NCI-H1436 (cell line): Measurements from ENCODE around the gene TUBA4B.
"Not testable (repeated sequence)": the region's sequence is repeated elsewhere in the genome, so short reads cannot be mapped to it uniquely, and the experiment has no call there.

Experiments
- DNase-seq: peaks from one replicate; lab custom pipeline; 2025; lab: John Stamatoyannopoulos, UW

TUBA4B gene

DNA sequence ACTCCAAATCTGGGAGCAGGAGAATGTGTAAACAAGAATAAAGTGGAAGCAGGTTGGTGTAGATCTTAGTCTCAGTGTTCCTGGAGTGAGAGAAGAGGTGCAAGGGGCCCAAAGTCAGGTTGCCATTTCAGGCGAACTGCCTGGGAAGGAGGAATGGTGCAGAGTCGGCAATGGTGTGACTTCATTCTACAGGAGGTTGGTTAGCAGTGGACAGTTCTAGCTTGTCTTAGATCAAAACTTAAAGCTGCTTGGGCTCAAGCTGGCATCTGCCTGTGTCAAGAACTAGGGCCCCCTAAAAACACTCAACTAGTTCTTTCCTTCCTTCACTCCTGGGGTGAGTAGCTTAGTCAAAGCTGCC, 4.2 kb upstream of the TUBA4B start:
- DNase-seq = no peak

DNA sequence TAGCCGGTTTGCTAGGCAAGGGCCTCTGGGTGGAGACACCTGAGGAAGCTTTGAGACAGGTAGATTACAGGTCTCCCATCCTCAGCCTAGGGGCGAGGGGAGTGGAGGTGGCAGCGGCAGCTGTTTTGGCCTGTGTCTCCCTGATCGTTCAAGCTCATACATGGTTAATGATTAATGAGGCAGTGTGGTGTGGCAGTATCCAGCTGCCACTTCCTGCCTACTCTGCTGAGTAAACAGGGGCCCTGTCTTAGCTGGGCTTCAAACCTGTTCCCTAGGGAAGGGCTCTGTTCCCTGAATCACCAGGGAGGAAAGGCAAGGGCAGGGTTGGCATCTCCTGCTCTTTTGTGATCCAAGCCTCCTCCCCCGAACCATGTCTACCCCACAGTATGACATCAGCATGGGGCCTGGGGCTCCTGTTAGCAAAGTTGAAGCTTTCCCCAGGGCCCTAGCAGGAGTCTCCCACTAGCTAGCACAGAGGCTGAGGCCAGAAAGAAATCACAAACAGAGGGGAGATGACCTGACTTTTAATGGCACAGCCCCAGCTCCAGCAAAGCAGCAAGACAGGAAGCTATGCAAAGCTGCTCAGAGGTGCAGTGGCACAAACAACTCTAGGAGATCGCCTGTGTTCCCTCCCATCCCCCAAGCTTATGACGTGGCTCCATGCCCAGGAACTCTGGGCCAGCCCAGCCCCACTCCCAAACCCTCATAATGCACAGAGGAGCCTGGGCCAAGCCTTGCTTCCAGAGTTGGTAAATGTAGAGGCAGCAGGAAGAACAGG, 3.7 kb upstream of the TUBA4B start:
- DNase-seq = peak; percentile 17

DNA sequence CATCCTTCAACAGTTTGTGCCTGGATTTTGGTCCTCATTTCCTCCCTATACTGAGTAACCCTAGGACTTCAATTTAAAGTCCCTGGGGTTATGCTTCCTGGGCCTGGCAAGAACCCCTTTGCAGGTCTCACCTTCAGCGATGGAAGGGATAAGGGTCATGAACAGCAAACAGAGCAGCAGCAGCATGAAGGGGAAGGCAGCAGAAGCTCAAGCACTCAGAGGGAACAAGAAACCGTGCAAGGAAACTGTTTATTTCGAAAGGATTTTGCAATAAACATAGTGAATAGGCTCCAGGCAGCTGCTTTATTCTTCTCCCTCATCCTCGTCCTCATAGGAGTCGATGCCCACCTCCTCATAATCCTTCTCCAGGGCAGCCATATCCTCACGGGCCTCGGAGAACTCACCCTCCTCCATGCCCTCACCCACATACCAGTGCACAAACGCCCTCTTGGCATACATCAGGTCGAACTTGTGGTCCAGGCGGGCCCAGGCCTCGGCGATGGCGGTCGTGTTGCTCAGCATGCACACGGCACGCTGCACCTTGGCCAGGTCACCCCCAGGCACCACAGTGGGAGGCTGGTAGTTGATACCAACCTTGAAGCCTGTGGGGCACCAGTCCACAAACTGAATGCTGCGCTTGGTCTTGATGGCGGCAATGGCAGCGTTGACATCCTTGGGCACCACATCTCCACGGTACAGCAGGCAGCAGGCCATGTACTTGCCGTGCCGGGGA, 2.8 kb upstream of the TUBA4B start:
- no peak for DNase-seq

DNA sequence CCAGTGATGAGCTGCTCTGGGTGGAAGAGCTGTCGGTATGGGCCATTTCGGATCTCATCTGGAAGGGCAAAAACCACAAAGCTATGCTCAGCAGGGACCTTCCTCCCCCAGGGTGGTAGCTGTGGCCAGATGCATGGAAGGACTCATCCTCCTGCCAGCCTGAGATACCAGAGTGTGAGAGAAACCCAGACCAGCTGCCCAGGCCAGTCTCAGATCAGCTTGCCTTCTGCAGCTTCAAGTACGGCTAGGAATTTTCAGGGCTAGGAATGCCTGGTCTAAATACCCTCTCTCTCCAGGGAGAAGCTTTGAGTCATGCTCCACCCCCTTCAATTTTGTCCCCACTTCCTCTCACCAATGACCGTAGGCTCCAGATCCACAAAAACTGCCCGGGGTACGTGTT, 1.4 kb upstream of the TUBA4B start:
- DNase-seq = no peak

DNA sequence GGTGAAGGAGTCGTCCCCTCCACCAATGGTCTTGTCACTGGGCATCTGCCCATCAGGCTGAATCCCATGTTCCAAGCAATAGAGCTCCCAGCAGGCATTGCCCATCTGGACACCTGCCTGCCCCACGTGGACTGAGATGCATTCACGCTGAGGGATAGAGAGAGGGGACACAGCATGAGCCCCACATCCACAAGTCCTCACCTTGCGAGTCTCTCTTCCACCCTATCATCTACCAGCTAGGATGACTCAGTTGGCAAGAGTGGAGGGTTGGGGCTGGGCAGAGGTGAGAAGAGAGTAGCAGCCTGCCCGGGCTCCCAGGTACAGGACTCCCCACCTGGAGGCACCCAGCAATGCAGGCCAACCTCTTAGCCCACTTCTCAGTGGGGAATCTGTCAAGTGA, 959 bp upstream of the TUBA4B start:
- no peak for DNase-seq

DNA sequence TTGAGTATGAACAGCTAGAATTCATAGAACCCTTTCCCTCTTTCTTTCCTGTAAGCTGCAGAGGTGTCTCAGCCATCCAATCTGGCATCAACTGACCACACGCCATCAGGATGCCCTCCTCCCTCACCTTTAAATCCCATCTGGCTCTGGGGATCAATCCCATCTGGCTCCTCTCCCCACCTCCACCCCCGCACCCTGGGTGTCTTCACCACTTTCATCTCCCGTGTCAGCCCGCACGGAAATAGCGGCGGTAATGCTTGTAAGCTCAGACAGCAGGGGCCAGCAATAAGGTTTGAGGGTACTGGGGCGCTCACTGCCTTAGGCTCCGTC, 508 bp upstream of the TUBA4B start:
- DNase-seq = no peak

DNA sequence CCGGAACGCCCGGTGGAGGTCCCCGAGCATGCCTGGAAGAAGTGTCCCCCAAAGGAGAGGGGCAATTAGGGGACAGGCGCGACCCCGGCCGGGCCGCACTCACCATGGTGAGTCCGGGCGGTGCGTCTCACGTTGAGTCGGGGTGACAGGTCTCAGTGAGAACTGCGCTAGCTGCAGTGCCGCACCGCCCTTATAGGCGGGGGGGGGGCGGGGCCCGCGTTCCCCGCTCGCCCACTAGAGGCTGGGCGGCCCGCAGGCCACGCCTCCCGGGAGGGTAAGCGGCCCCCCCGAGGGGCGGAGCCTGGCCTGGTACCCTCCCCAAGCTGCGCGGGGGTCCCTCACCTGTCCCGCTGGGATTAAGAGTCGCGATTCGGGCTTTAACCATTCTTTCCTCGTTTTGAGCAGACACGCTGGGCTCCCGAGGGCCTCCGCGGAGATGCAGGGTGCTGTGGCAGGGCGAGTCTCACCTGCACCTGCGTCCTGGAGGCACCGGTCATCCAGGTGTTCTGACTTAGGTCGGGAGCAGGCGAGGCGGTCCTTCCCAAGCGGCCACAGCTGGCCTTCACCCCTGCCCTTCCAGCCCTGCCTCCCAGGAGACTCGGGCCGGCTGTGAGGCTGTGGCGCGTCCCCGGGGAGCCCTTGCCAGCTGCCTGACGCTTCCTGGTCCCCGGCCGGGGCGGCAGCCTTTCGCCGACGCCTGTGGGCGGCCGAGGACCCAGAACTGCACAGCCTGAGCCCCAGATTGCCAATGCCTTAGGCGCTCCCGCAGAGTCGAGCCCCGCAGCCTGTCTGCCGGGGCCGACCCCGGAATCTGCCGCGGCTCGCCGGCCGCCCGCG, 928 bp downstream of the TUBA4B start, which contains the start of gene TUBA4A:
Gene TUBA4A (minus strand): TSS at position 166 of the 837 bp plus-strand sequence. CDS start 60 bp downstream, at position 106.
- DNase-seq = peak; percentile 73

DNA sequence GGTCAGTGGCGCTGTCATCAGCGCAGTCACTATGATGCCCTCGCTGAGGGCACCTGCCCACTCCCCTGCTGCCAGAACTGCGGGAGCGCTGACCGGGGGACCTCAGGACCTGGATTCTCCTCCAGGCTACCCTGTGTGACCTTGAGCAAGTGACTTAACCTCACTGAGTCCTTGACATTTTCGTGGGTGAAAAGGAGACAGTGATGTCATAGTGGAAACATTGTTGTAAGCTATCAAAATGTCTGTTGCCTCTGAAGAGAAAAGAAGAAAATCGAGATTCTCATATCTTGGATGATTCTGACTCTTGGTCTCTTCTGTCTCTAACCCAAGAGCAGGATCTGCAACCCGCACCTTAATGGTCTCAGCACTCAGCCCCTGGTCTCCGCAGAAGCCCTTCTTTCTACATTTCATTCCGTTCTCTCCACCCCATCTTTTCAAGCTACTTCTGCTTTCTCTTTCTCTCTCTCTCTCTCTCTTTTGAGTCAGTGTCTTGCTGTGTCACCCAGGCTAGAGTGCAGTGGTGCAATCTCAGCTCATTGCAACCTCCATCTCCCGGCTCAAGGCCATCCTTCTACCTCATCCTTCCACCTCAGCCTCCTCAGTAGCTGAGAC, 1.7 kb downstream of the TUBA4B start:
- no peak for DNase-seq

DNA sequence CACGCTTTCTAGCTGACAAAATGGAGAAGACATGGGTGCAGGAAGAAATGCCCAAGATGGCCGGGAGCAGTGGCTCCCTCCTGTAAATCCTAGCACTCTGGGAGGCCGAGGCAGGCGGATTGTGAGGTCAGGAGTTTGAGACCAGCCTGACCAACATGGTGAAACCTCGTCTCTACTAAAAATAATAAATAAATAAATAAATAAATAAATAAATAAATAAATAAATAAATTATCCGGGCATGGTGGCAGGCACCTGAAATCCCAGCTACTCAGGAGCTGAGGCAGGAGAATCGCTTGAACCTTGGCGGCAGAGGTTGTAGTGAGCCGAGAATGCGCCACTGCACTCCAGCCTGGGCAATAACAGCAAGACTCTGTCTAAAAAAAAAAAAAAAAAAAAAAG, 5.9 kb downstream of the TUBA4B start:
- DNase-seq = not testable (repeated sequence)

DNA sequence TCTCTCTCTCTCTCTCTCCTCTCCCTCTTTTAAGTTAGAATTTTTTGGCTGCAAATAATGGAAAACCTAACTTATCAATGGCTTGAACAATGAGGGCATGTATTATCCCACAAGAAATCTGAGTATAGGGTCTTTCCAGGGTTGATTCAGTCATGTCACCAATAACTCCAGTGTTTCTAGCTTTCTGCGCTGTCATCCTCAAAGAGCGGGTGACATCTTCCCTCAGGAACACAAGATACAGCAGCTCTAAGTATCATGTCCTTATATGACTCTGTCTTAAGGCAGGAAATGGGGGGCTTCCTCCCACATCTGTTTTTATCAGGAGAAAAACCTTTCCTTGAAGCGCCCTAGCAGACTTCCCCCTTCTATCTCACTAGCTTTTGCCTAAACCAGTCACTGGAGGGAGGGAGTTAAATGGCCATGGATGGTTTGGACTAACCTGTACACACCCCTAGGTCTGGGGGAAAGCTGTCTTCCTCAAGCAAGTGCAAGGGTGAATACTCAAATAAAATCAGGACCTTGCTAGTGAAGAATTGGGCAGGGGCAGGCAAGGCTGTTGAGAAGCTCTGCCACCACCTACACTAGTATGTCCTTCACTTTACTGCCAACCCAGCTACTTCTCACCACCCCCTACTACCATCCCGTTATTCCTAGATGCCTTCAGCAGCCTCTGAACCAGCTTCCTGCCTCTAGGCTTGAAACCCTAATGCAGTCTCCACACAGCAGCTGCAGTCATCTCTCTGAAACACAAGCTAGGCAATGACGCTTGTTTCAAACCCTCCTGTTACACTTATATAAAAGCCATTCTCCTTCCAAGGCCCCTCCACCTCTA, 8.2 kb downstream of the TUBA4B start:
- DNase-seq = no peak

DNA sequence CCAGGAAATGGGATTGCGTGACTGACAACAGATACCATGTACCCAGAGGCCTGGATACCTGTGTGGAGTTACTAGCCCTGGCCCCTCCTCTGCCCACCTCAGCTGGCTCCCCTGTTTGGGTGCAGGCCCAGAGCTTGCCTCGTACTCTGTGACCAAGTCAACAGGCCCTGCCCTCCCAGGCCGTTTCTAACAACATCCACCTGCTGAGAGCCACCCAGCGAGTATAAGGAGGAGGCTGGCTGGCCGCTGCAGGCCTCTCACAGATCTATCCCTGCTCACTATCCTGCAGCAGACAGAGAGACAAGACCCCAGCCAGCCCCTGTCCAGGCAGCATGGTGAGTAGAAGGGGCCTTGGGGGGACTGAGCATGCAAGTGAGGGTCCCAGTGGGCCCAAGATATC, 13.2 kb downstream of the TUBA4B start:
- DNase-seq = no peak

DNA sequence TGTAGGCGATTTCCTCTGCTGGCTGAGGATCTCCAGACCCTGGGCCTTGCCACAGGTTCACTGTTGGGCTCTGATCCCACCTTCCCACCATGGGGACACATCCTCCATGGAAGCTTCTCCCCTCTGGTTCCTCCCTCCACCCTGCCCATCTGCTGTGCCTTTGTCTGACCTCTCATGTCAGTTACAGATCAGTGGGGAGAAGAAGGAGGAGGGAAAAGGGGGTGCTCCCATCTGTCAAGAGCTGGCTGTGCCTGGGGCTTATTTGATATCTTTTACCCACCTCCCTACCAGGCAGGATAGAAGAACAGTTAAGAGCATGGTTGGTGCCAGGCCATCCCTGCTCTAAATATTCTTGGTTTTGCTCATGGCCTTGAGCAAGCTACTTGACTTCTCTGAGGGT, 13.8 kb downstream of the TUBA4B start:
- no peak for DNase-seq

DNA sequence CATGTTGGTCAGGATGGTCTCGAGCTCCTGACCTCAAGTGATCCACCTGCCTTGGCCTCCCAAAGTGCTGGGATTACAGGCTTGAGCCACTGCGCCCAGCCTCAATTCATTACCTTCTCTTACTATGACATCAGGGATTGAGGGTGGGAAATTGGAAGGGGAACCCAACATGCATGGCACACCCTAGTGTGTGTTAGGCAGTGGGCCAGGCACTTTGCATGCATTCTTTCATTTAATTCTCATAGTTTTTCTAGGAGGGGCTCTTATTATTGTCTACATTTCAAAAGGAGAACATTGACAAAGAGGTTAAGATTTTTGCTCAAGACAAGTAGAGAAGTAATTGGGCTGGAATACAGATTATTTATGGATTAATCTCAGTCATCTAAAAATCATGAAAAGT, 15.3 kb downstream of the TUBA4B start:
- no peak for DNase-seq

DNA sequence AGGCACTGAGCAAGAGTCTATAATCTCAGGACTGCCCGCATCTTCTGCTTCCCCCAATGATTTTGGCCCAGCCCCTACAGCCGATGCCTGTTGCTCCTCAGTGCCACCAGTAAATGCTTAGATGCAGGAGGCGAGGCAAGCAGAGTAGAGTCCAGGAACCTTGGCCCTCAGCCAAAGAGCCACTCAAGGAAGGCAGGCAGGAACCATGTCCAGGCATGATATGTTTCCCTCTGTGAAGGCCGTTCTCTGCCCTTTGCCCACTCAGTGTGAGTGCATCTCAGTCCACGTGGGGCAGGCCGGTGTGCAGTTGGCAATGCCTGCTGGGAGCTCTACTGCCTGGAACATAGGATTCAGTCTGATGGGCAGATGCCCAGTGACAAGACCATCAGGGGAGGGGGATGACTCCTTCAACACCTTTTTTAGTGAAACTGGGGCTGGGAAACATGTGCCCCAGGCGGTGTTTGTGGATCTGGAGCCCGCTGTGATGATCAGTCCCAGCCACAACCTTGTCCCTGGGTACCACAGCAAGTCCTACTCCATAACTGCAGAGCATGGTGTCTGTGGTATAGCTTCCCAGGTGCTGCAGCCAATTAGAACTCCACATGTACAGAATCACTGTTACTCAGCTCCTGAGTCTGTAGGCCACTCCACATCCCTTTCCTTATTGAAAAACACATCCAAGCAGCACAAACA, 16.5 kb downstream of the TUBA4B start:
- DNase-seq = no peak

DNA sequence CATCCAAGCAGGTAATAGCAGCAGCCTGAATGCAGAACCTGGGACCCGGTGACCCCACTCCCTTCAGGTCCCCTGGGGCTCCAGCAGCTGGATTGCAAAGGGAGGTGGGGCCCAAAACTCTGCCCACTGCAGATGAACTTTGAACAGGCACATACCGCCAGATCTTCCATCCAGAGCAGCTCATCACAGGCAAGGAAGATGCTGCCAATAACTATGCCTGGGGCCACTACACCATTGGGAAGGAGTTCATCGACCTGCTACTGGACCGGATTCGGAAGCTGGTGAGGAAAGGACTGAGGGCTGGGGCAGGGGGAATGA, 17.0 kb downstream of the TUBA4B start:
- DNase-seq = no peak

DNA sequence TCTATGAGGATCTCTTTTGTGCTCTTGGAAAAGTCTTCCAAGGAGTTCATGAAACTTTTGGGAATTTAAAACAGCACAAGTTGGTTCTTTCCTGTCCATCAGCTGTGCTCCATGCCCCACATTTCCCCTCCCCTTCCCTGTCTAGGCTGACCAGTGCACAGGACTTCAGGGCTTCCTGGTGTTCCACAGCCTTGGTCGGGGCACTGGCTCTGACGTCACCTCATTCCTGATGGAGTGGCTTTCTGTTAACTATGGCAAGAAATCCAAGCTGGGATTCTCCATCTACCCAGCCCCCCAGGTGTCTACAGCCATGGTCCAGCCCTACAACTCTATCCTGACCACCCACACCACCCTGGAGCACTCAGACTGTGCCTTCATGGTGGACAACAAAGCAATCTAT, 18.0 kb downstream of the TUBA4B start:
- DNase-seq = no peak

DNA sequence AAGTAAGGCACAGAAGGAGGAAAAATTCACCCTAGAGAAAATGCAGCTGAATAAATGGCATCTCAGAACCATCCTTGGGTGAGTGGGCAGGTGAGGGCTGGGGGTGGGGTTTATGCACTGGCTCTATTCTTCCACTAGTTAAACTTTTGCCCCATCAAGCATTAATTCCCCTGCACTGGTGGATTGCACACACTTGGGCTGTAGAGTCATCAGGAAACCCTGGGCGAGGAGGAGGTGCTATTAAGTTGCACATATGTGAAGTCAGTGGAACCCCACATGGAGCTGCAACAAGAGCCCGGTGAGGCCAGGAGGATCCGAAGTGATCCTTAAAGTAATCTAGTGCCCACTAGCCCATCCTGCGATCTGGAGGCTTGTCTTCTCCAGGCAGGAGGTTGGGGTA, 19.3 kb downstream of the TUBA4B start:
- no peak for DNase-seq

DNA sequence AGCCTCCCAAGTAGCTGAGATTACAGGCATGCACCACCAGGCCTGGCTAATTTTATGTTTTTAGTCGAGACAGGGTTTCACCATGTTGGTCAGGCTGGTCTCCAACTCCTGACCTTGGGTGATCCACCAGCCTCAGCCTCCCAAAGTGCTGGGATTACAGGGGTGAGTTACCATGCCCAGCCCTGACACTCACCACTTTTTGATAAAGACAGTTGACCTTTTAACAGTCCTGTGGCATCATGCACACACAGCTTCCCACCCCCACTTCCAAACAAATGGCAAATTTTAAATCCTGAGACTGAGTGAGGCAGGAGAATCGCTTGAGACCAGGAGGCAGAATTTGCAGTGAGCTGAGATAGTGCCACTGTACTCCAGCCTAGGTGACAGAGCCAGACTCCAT, 20.0 kb downstream of the TUBA4B start:
- DNase-seq = no peak

DNA sequence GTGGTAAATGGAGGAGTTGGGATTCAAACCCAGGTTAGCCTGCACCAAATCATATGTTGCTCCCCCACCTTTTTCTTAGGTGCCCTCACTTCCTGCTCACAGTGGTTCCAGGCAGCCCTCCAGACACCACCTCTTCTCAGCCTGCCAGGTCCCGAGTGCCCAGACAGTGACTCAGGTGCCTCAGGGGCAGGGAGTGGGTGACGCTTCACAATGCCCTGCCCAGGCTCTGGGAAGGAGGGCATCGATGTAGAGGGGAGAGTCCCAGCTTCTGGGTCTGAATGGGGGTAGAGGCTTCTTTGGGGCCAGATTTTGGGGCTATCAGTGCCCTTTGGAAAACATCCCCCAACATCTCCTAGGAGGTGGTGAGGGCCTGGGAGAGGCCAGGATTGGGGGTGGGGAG, 20.9 kb downstream of the TUBA4B start:
- DNase-seq = no peak

DNA sequence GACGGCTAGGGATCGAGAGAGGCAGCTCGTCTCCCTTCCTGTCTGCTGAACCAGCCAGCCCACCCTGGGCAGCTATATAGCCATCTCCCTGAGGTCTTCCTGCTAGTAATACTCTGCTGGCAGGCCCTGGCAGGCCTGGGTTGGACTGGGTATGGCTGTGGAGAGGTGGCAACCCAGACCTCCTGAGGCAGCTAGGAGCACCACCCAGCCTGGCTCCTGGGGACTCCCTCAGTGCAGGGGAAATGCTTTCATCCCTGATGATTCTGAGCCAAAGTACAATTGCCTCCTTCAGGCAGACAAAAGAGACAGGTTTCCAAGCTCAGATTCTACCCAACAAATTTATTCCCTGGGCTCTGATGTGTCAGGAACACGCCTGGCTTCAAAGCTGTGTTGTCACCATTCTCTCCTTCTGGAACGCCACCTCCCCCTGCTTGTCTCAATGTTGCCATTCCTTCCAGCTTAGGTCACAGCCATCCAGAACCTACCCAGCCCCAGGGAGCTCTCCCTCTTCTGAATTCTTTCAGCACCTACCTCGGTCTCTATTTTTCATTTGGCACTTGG, 21.4 kb downstream of the TUBA4B start:
- no peak for DNase-seq
